ENCODE data around the gene RASEF.

- TF ChIP-seq CTCF (IDR thresholded peaks at IDR 0.05; ENCODE audit: borderline replicate concordance, extremely low read depth, low read length, poor library complexity, severe bottlenecking) = no peak
- TF ChIP-seq EZH2 (IDR thresholded peaks at IDR 0.05; ENCODE audit: borderline replicate concordance, low read depth, low read length, severe bottlenecking) = no peak
These were observed 822 bp downstream of the RASEF start for GRCh38 chr9:83061990-83062650.
